ENCODE measurements around the gene FARP1.

DNA sequence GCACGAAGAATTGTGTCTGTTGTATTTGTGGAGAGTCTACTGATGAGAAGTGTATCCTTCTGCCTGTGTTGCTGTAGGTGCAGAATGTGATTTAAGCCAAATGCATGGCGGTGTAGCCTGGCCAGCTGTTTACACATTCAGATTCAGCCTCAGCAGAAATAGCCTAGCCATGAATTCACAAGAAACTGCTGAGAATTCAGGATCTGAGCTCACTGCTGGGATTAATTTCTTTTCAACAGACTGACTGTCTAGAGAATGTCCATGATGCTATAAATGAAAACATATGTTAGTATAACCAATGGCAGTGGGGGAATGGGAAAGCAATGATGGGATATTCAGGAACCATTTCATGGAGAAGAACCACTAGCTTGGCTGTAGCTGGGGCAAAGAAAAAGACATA, 111.6 kb downstream of the FARP1 start:
- TF ChIP-seq, protein P1, sequence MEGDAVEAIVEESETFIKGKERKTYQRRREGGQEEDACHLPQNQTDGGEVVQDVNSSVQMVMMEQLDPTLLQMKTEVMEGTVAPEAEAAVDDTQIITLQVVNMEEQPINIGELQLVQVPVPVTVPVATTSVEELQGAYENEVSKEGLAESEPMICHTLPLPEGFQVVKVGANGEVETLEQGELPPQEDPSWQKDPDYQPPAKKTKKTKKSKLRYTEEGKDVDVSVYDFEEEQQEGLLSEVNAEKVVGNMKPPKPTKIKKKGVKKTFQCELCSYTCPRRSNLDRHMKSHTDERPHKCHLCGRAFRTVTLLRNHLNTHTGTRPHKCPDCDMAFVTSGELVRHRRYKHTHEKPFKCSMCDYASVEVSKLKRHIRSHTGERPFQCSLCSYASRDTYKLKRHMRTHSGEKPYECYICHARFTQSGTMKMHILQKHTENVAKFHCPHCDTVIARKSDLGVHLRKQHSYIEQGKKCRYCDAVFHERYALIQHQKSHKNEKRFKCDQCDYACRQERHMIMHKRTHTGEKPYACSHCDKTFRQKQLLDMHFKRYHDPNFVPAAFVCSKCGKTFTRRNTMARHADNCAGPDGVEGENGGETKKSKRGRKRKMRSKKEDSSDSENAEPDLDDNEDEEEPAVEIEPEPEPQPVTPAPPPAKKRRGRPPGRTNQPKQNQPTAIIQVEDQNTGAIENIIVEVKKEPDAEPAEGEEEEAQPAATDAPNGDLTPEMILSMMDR (IDR thresholded peaks at IDR 0.05): no peak
- no peak for TF ChIP-seq POLR2AphosphoS5 (IDR thresholded peaks at IDR 0.05; ENCODE audit: insufficient read depth in 1 of 2, low read depth in 1 of 2)
- TF ChIP-seq POLR2A (IDR thresholded peaks at IDR 0.05): no peak
